ENCODE data around the gene KCNJ12.
"Not testable (repeated sequence)": the region's sequence is repeated elsewhere in the genome, so short reads cannot be mapped to it uniquely, and the experiment has no call there.

The KCNJ12 gene

DNA sequence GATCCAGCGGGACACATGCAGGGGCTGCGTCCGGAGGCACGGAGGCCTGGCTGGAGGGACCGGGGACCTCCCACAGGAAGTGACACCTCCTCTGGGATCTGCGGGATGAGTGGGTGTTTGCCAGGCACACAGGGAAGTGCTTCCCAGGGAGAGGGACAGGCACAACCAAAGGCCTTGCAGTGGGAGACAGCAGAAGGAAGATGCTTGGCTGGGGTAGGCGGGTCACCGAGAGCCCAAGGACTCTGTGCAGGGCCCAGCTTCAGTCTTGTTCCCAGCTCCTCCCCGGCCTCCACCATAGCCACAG, 47.0 kb downstream of the KCNJ12 start:
- not testable (repeated sequence) for DNase-seq

DNA sequence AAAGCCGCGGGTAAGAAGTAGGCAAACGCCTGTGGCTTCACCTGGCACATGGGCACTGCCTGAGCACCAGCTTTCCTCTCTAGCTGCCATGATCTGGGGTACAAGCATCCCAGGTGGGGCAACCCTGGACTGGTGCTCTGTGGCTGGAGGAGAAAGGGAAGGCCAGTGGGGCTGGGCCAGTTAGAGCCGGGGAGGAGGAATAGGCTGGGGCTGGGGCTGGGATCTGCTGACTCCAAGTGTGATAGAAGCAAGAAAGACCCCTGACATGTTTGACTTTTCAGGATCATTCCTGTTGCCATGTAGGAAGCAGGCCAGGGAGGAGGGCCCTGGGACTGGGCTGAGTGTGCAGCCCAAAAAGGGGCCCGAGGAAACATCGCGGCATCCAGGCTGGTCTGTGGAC, 48.5 kb downstream of the KCNJ12 start:
- DNase-seq: not testable (repeated sequence)

DNA sequence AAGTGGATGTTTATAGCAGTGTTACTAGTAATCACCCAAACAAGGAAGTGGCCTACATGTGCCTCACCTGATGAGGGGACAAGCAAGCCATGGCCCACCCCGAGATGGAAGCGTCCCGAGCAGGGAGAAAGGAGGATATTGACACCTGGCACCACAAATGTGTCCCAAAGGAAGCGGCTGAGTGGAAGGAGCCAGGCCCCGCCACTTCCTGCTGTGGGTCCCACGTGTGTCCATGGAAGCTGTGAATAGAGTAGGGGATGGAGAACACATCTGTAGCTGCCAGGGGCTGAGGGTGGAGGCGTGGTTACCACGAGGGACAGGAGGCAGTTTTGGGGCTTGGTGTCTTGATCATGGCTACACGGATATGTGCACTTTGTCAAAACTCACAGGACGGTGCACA, 49.2 kb downstream of the KCNJ12 start:
- no peak for DNase-seq

DNA sequence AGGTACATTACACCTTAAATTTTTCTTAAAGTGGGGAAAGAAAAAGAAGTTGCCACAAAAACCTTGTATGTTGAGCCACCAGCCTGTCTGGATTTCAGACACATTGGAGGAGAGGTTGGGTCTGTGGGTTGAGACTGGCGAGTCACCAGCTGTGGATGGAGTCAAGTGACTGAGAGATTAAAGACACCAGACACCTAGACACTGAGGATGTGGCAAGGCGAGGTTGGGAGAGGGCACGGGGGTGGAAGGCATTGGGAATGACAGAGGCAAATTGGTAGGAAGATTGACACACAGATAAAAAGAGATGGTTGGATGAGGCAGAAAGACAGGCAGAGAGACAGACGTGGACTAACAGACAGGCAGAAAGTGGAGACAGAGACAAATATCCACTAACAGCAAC, 49.6 kb downstream of the KCNJ12 start:
- no peak for DNase-seq

DNA sequence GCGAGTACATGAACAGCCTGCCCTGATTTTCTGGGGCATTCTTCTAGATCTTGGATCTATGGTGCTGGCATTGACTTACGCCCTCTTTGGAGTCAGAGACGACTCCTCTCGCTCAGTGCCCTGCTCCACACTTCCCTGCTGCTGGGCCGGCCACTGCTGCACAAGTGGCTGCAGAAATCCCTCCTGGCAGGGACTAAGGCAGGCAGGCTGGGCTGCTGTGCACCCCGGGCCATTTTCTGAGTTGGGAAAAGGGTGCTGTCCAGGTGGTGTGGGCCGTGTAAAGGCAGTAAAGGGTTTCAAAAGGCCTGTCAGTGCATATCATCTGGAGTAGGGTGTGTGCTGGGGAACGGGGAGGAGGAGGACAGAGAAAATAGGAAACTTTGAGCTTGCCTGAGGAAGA, 50.1 kb downstream of the KCNJ12 start:
- not testable (repeated sequence) for DNase-seq

DNA sequence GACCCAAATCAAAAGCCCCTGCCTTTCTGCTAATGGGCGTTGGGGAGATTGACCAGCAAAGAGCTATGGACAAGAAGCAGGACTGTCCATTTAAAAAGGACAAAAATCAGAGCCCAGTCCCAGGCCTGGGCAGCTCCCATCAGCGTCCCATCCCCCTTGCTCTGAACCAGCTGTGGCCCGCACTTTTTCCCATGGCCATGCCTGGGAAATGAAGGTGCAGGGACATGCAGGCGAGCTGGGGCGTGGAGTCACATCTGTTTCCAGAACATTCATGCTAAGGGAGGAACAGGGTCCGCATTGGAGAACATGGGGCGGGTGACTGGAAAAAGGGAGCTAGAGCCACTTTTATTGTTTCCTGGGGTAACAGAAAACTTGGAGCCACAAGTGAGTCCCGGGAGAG, 50.7 kb downstream of the KCNJ12 start:
- not testable (repeated sequence) for DNase-seq

DNA sequence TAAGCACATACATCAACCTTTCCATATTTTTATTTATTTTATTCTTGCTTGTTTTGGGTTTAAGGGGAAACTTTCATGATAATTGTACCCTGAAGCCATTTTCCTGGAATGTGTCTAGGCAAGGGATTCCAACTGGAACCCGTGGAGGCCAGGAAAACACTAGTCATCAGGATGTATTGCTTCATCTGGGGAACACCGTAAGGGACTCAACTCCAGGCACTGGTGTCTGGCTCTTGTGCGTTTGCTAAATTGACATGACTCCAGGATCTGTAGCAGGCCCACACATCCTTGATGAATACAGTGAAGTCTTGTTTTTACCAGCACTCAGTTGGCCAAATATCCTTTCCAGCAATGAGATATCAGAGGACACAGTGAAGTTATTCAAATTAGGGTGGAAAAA, 51.6 kb downstream of the KCNJ12 start:
- not testable (repeated sequence) for DNase-seq

DNA sequence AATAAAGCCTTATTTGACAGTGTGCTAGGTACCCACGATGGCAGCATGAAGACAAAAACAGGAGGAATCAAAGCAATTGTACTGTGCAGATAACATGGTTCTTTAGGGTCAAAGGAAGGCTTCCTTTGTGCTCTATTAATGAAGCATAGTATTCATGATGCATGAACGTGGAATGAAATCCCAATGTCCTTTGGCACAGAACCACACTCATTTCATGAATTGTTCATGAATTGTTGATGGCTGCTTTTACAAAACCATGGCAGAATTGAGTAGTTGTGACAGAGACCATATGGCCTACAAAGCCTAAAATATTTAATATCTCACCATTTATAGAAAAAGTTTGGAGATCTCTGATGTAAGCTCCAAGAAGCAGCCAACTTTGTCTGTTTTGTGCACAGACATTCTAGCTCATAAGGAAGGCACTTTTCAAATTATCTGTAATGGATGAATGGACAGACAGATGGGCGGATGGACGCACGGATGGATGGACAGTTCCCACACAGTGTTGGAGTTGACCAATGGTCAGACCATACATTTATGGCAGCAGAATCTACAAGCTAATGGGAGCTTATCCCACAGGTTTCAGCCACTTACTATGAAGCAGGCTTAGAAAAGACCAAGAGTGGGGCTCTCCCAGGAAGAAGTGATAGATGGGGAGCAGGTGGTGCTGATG, 52.7 kb downstream of the KCNJ12 start:
- not testable (repeated sequence) for DNase-seq

DNA sequence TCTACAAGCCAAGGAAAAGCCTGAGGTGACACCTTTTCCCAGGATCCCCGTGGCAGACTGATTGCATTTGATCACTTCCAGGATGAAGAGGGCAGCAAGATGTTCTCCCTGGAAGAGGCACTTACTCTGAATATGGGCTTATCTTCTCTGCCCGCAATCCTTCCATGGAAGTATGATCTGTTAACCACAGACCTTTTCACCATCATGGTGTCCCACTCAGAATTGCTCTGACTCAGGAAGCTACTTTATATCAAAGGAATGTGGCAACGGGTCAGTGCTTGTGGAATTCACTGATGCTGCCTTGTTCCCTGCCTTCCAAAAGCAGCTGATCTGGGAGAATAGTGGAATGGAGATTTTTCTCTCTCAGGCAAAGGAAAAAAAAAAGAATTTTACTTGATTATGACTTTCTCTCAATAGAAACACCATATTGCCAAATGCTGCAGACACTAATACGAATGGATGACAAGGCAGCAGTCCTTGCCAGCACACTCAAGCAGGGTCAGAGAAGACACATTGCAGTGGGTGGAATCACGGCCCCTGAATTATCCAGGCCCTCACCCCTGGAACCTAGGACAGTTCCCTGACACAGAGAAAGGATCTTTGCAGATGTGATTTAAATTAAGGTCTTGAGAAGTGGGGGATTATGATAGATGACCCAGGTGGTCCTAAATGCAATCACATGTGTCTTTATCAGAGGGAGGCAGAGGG, 53.9 kb downstream of the KCNJ12 start:
- not testable (repeated sequence) for DNase-seq

DNA sequence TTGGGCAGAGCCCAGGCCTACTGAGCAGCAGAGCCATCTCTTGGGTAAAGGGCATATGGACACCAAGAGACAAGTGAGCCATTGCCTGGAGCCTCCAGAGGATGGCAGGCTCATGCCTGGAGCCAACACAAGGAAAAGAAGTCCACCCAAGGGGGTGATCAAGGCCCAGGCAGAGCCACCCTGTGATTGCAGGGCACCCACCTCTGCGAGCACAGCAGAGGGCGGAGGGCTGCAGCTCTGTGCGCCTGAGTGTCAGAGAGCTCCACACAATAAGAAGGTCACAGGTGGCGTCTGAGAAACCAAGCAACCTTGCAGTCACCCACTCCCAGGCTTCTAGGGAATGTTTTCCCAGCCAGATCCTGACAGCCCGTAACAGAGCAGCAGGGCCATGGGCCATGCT, 57.8 kb downstream of the KCNJ12 start:
- DNase-seq: not testable (repeated sequence)

DNA sequence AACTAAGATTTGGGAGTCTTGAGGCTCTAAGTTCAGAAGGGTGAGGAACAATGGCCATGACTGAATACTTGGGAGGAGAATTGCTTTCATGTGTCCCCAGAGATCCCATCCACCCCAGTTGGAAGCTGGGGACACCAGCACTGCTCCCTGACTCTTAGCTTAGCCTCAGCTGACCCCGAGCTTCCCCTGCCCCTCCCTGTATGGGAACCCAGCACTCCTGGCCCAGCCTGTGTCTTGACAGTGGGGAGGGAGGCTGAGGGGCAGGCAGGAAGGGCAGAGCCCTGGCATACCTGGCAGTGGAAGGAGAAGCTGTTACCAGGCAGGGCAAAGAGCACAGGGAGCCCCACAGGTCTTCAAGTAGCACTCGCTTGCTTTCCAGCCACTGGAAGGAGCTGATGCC, 58.8 kb downstream of the KCNJ12 start:
- not testable (repeated sequence) for DNase-seq

DNA sequence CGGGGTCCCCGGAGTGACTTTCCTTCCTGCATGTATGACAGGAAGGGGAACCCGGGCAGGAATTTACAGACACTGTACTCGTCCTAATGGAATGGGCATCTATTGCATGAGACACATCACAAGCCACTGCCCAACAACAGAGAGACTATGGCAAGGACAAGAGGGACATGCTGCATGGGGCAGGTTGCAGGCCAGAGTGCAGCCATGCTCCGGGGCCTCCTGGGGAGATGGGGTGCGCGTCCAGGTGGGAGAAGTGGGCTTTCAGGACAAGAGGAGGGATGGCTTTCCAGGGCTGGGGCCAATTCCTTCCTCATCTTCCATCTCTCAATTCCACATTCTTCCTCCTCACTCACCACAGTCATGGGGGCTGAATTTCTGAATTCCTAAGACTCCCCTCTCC, 60.3 kb downstream of the KCNJ12 start:
- DNase-seq: not testable (repeated sequence)

DNA sequence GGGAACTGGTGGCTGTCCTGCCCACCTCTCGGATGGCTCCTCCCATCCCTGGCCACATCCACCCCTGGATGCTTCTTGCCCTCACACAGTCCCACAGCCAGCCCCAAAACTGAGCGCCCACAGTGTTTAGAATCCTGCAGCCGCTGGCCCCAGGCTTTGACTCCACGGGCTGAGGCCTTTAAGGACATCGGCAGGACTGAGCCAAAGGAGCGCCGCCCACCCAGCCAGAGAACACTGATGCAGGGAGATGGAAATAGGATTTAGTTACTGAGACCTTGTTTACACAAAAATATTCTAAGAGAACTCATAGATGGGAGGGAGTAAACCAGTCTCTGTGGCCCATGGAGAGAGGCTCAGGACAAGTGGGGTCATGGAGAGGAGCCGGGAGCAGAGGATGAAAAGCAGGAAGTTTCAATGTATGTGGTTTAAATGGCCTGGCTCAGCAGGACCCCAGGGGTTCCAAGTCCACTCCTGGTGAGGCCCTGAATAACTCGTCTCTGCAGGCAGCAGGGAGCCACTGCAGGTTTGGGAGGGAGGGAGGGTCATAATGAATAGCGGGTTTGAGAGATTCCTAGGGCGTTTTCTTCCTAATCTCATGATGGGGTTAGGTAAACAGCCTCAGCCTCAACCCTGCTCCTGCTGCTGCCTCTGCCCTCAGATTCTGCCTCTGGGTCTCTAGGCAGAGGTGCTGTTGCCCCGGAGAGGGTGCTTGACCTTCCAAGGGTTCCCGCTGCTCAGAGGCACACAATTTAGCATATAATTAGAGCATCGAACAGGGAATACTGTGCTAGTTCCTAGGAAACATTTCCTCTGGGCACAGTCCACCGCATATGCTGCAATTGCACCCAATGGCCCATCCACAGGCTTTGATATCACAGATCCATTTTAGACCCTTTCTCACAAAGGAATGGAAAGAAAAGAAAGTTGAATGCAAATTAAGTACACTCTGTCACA, 61.0 kb downstream of the KCNJ12 start:
- DNase-seq: not testable (repeated sequence)

DNA sequence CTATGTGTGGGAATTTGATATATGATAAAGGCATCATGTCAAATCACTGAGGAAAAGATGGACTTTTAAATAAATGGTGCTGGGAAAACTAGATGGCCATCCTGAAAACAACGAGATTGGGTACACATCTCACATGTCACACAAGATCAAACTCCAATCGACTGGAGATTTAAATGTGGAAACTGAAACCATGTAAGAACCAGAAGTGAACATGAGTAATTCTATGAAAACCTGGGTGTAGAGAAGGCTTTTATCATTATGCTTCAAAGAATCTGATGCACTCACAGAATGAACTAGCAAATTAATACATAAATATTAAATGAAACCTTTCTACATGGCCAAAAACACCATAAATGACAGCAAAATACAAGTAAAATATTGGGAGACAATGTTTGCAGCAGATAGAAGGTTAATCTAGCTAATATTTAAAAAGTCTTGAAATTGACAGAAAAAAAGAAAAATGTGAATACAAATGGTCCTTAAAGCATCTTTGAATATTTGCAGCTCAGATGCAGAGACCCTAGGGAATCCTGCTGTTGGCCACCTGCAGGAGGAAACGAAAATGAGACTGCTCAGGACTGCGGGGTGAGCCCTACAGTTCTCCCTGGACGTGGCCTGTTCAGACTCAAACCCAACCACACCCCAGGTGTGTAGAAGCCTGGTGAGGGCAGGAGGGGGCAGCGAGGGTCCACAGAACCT, 62.3 kb downstream of the KCNJ12 start:
- not testable (repeated sequence) for DNase-seq

DNA sequence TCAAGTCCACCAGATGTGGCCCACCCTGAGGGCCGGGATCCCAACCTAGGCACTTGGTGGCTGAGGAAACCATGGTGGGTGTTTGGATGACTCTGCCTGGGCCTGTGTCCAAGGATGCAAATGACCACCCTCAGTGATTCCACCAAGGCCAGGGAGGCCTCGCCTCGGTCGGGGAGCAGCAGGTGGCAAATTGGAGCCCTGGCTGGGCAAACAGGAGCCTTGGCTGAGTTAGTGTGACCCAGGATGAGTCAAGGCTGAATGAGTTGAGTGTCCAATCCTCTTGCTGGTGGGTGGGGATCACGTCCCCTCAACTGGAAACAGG, 62.8 kb downstream of the KCNJ12 start:
- DNase-seq: not testable (repeated sequence)

DNA sequence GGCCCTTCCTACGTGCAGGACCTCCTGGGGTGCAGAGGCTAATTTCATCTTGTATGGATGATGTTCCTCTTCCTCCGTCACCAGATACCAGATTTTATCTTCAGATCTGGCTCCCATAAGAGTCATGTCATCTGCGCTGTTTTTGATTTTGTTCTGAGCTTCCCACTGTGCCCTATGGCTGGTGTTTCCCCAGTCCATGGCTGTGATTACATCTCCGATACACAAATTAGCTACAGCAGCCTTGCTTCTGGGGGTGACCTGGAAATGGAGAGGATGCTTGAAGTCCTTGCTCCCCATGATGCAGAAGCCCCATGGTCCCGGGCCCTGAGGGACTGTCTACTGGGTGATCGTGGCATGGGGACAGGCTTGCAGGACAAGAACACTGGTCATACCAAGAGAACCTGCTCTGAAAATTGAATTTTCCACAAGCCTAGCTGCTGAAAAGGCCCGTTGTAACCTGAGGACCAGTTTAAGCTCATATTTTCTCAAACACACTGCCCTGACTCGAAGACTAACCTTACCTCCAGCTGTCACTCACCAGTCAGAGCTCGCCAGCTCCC, 69.0 kb downstream of the KCNJ12 start:
- DNase-seq: no peak

DNA sequence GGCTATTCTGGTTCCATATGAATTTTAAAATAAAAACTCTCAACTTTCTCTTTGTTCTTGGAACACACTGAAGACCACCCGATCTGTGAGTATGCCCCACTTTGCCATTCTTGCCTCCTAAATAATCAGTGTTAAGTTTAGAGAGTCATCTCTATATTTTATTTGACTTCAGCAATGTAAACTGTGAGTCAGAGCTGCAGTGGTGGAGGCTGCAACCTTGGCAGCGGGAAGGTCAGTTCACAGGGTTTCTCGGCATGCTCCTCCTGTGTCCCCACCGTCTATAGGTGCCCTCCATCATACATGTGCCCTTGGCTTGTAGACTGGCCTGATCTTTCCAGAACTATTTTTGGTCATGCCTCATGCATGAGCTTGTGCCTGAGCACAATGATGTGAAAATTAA, 71.4 kb downstream of the KCNJ12 start:
- DNase-seq: not testable (repeated sequence)

DNA sequence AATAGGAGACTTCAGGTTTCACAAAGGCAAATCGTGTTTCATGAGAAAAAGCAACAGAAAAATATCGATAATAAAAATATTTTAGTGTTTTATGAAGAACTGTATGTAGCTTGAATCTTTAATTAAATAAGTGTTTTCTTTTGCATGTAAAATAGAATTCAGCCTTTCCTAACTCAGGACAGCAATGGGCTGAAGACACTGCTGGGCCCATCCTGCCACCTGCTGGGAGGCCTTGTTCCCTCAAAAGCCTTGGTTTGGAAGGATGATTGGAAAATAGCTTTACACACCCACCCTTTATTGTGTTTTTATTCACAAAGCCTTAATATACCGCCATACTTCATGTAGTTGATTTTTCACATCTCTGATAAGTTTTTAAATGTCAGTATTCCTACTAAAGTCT, 73.7 kb downstream of the KCNJ12 start:
- not testable (repeated sequence) for DNase-seq

DNA sequence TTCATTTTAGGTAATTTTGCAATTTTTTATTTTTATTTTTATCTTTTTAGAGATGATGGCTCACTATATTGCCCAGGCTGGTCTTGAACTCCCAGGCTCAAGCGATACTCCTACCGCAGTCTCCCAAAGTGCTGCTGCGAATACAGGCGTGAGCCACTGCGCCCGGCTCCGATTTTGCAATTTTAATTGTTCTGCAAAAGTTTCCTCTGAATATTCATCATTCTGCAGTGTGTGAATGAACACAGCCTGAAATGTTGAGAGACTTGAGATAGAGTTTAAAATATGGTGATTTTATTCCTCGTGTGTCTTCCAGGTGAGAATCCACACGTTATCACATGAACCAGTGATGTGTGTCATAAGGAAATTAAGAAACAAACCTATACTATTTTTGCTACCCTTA, 75.8 kb downstream of the KCNJ12 start:
- DNase-seq: no peak

DNA sequence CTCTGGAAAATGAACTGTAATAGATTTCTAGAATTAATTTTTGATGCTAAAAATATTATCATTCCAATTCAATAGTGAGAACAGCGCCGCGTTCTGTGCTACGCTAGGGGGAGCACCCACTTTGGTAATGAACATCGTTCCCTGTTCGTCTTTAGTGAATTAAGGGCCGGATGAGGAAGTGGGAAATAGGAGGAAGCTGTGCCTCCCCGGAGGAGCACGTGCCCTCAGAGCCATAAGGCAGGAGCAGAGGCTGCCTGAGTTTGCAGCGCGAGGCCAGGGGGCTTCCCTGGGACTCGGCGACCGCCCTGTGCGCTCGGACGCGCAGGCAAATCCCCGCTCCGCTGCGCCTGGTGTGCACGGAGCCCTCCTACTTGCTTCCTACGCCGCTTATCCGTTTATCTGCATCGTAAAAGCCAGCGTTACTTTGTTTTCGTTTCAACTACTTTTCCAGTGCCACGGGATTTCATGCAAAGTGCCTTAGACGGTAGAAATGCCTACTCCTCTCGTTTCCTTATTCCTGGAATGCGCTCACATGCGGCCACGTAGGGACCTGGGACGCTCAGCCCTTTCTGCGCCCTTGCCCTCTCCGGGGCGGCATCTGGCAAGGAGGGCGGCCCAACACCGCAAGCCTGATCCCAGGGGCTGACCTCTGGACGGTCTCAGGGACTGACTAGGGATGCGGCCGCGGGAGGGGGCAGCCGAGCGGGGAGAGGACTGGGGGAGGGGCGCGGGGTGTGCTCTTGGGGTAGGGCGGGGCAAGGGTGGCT, 76.4 kb downstream of the KCNJ12 start:
- peak; percentile 61 for DNase-seq

DNA sequence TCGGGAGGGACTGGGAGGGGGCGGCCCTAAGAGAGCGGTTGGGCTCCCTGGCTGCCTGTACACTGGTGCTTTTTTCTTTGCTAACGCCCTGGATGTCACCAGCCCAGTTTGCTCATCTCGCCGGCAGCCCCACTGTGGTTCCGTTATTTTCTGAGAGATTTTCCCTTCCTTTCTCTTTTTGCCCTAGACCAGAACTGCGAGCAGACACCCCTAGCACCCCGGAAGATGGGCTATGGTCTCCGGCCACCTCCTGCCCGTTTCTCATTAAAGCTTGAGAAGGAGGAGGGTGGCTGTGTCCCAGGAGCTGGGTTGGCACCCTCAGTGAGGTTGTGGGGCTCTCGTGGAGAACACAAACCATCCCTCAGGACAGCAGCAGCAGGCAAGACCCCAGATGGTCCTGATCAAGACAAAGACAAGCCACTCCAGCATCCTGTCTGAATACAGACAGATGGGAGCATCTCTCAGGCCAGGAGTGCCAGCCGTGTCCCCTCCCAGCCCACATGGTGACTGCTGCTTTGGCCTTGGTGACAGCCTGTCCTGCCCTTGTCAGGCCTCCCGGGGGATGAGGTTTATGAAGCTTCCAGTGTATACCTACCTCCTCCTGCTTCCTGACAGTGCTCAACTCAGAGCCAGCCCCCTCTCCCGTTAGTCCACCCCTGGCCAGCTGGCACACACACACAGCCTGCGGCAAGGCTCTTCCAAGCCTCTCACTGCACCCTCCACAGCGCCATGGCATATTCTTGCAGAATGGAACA, 77.2 kb downstream of the KCNJ12 start:
- DNase-seq: no peak

Data from CD4-positive, alpha-beta T cell treated with Interleukin-17A for 4 hours (primary cell).